HG02642 (cell line): ENCODE results near the gene CACNB4.
"Not testable (repeated sequence)": the region's sequence is repeated elsewhere in the genome, so short reads cannot be mapped to it uniquely, and the experiment has no call there.

Source experiments
- ATAC-seq: cut with Tn5 transposase; IDR thresholded peaks from one replicate; pipeline ENCODE4 v1.9.1; 2021; ENCODE audit warnings: mild to moderate bottlenecking; ENCODE audit not compliant: unreplicated experiment, poor library complexity

Gene CACNB4

GRCh38 chr2:151805961-151806360, 292.9 kb downstream of the CACNB4 start:
- no peak for ATAC-seq

- no peak for ATAC-seq
Observed at GRCh38 chr2:151805343-151805742, 293.5 kb downstream of the CACNB4 start.

GRCh38 chr2:151803811-151804210, 295.0 kb downstream of the CACNB4 start:
- ATAC-seq: no peak

GRCh38 chr2:151802315-151802714, 296.5 kb downstream of the CACNB4 start:
- no peak for ATAC-seq

GRCh38 chr2:151799886-151800292, 299.0 kb downstream of the CACNB4 start:
- no peak for ATAC-seq

DNA sequence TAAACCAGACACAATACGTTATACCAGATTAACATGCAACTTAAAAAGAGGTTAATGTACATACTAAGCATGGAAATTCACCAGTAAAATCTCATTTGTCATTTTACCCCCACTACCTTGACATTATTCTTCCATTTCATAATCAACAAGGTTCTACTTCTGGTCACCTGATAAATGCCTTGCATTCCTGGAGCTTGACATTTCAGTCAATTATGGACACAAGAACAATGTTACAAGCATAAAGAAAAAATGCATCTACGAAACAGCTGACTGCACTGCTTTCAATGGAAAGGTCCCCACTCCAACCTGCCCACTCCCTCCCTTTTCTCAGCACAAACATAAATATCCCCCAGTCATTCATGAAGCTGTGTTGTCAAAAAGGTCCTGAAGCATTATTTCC, 302.1 kb downstream of the CACNB4 start:
- ATAC-seq: no peak

GRCh38 chr2:151795646-151796240, 303.1 kb downstream of the CACNB4 start:
- ATAC-seq: no peak

DNA sequence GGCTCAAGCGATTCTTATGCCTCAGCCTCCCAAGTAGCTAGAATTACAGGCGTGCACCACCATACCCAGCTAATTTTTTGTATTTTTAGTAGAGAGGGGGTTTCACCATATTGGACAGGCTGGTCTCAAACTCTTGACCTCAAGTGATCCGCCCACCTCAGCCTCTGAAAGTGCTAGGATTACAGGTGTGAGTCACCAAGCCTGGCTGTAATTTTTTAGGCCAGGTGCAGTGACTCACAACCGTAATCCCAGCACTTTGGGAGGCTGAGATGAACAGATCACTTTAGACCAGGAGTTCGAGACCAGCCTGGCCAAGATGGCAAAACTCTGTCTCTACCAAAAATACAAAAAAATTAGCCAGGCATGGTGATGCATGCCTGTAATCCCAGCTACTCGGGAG, 304.4 kb downstream of the CACNB4 start:
- ATAC-seq: not testable (repeated sequence)

DNA sequence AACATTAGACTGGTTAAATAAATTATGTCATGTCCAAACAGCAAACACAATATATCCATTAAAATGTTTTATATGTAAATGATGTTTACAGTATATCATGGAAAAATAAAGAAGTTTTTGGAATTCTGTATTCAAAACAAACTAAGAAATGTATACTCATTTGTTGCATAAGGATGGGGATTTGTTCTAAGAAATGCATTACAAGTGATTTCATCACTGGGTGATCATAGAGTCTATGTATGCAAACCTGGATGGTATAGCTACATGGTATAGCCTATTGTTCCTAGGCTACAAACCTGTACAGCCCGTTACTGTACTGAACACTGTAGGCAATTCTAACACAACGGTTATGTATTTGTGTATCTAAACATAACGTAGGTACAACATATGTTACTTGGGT, 305.7 kb downstream of the CACNB4 start:
- ATAC-seq: no peak

- no peak for ATAC-seq
Observed at GRCh38 chr2:151792589-151792988, 306.3 kb downstream of the CACNB4 start.

GRCh38 chr2:151791545-151791944, 307.3 kb downstream of the CACNB4 start:
- no peak for ATAC-seq

GRCh38 chr2:151790689-151791088, 308.2 kb downstream of the CACNB4 start:
- ATAC-seq: no peak

DNA sequence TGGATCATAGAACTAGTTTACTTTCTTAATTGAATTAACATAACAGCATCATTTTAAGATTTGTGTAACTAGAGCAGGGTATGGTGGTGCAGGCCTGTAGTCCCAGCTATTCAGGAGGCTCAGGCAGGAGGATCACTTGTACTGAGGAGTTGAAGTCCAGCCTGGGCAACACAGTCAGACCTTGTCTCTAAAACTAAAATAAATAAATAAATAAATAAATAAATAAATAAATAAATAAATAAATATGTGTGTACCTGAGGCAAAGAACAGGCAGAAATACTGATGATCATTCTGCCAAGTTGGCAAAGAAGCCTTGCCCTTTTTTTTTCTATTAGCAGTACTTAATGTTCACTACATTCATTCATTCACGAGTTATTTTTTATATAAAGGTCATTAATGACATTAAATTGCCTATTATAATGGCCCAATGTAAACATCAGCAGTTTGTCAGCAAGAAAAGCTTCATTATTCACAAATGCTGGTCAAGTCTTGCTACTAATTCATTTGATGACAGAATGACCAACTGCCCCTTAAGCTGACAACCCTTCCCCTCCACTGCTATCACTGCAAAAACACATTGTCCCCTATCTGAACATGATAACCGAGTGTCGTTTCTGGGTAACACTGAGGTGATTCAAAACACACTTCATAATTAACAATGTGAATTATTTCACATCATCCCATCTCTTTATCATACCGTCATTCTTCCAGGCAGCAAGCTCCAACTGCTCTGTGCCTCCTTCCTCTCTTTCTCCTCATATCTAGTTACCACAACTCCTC, 309.6 kb downstream of the CACNB4 start:
- ATAC-seq: no peak

DNA sequence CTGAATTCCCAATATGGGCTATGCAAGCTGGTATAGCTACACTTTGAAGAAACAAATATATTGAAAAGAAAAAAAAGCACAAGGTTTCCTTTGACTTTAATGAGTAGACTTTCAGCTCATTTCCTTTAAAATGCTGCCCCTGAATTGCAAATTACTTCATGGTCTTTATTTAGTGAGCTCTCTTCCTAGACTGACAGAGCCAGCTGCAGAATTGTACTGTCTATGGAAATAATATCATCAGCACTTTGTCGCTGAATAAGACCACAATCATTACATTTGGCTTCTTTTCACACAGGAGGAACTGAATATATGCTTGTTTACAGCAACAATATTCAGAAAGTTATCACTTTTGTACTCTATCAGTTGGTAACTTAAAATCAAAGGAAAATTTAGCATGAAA, 312.4 kb downstream of the CACNB4 start:
- ATAC-seq: no peak

GRCh38 chr2:151786077-151786476, 312.8 kb downstream of the CACNB4 start:
- ATAC-seq: no peak

DNA sequence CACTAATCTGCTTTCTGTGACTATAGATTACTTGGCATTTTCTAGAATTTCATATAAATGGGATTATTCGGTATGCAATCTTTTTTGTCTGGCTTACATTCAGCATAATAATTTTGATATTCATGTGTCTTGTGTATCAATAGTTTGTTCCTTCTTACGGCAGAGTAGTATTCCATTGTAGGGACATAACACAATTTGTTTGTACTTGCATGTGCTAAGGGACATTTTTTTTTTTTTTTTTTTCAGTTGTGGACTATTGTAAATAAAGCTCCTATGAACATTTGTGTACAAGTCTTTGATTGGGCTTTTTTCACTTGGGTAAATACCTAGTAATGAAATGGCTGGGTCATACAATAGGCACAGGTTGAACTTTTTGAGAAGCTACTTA, 315.7 kb downstream of the CACNB4 start:
- no peak for ATAC-seq
